ENCODE results near the gene ZFYVE9. TPM values are rescaled to one million over a fixed set of nuclear protein-coding genes. Genes with fewer than 3 reads are reported as not detected.
"Not testable (repeated sequence)": the region's sequence is repeated elsewhere in the genome, so short reads cannot be mapped to it uniquely, and the experiment has no call there.

ZFYVE9 gene
- total RNA-seq, 2 donors from 2014 or later: 15.5 to 16.1 TPM

GRCh38 chr1:52140633-52141512 lies 1.0 kb upstream of the ZFYVE9 start:
- intact Hi-C loops (cut with DNase I): loop anchor here in 1 of 2 donors (5.0 kb wide), 1 partner anchor 156 kb away; no protein-coding TSS in a partner anchor
- DNase-seq: no peak

GRCh38 chr1:52142220-52143183 lies 613 bp downstream of the ZFYVE9 start:
- ATAC-seq (peak; percentile 79 to 82), DNase-seq (peak; percentile 54)
- intact Hi-C loops (cut with DNase I): loop anchor here in 1 of 2 donors (5.0 kb wide), 1 partner anchor 155 kb away; no protein-coding TSS in a partner anchor

More at GRCh38 chr1:52140633-52141512, 1.0 kb upstream of the ZFYVE9 start:
- ATAC-seq: no peak

- no peak for ATAC-seq
- DNase-seq: no peak
- intact Hi-C loops (cut with DNase I): no loop called here
These were observed 3.2 kb downstream of the ZFYVE9 start for GRCh38 chr1:52145137-52145536.

- ATAC-seq: peak in 1 of 2 donors; percentile 21
- intact Hi-C loops (cut with DNase I); DNase-seq: not testable (repeated sequence)
These were observed 8.6 kb downstream of the ZFYVE9 start for GRCh38 chr1:52150445-52150844.

- ATAC-seq: no peak
- intact Hi-C loops (cut with DNase I): no loop called here
- DNase-seq: no peak
These were observed 9.1 kb downstream of the ZFYVE9 start for GRCh38 chr1:52150946-52151345.

GRCh38 chr1:52152572-52152971 lies 10.7 kb downstream of the ZFYVE9 start:
- DNase-seq: no peak
- intact Hi-C loops (cut with DNase I): no loop called here
- no peak for ATAC-seq

GRCh38 chr1:52153010-52153409 lies 11.1 kb downstream of the ZFYVE9 start:
- DNase-seq (no peak), ATAC-seq (no peak)
- intact Hi-C loops (cut with DNase I): no loop called here

- ATAC-seq (peak; percentile 38 to 56), DNase-seq (no peak)
- intact Hi-C loops (cut with DNase I): no loop called here
These were observed 12.0 kb downstream of the ZFYVE9 start for GRCh38 chr1:52153898-52154297.

- no peak for ATAC-seq
- no peak for DNase-seq
- intact Hi-C loops (cut with DNase I): no loop called here
These were observed 14.6 kb downstream of the ZFYVE9 start for GRCh38 chr1:52156460-52156859.

- DNase-seq: no peak
- ATAC-seq: no peak
- intact Hi-C loops (cut with DNase I): no loop called here
These were observed 15.7 kb downstream of the ZFYVE9 start for GRCh38 chr1:52157582-52157981.

- DNase-seq: no peak
- ATAC-seq: no peak
- intact Hi-C loops (cut with DNase I): no loop called here
These were observed 16.3 kb downstream of the ZFYVE9 start for GRCh38 chr1:52158218-52158617.

- no peak for DNase-seq
- intact Hi-C loops (cut with DNase I): no loop called here
- ATAC-seq: peak; percentile 44 to 55
These were observed 17.3 kb downstream of the ZFYVE9 start for GRCh38 chr1:52159033-52159789.

GRCh38 chr1:52162947-52163346 lies 21.1 kb downstream of the ZFYVE9 start:
- intact Hi-C loops (cut with DNase I): no loop called here
- DNase-seq (no peak), ATAC-seq (no peak)

- intact Hi-C loops (cut with DNase I): no loop called here
- no peak for ATAC-seq
These were observed 22.7 kb downstream of the ZFYVE9 start for GRCh38 chr1:52164604-52165003.

GRCh38 chr1:52166996-52167753 lies 25.3 kb downstream of the ZFYVE9 start:
- ATAC-seq (no peak), DNase-seq (no peak)
- intact Hi-C loops (cut with DNase I): no loop called here

More at GRCh38 chr1:52164604-52165003, 22.7 kb downstream of the ZFYVE9 start:
- DNase-seq: no peak

- DNase-seq (no peak), ATAC-seq (no peak)
- intact Hi-C loops (cut with DNase I): no loop called here
These were observed 26.6 kb downstream of the ZFYVE9 start for GRCh38 chr1:52168373-52169080.

- DNase-seq; ATAC-seq; intact Hi-C loops (cut with DNase I): not testable (repeated sequence)
These were observed 29.3 kb downstream of the ZFYVE9 start for GRCh38 chr1:52171149-52171548.

GRCh38 chr1:52179073-52179472 lies 37.2 kb downstream of the ZFYVE9 start:
- ATAC-seq: no peak
- no peak for DNase-seq
- intact Hi-C loops (cut with DNase I): no loop called here
